SJCRH30 (cell line): Measurements from ENCODE around the gene RWDD4. TPM values are rescaled to one million over a fixed set of nuclear protein-coding genes. Genes with fewer than 3 reads are reported as not detected.

Experiments
- DNase-seq, 2 experiments: peaks; one replicate each; pipeline ENCODE4 v3.0.0-alpha.2; 2015 to 2020
- H3K27ac ChIP-seq: fragments of 250-450 bp; sonication (Bioruptor Pico); 2 replicates; pipeline ENCODE4 v1.5.1; 2020; ENCODE audit warnings: mild to moderate bottlenecking, moderate library complexity
- H3K27me3 ChIP-seq: fragments of 250-450 bp; sonication (Bioruptor Pico); 2 replicates; pipeline ENCODE4 v1.5.1; 2020; ENCODE audit warnings: mild to moderate bottlenecking, moderate library complexity
- H3K36me3 ChIP-seq: fragments of 250-450 bp; sonication (Bioruptor Pico); 2 replicates; pipeline ENCODE4 v1.5.1; 2020; ENCODE audit warnings: mild to moderate bottlenecking, moderate library complexity
- H3K4me1 ChIP-seq: fragments of 250-450 bp; sonication (Bioruptor Pico); 2 replicates; pipeline ENCODE4 v1.5.1; 2020; ENCODE audit warnings: mild to moderate bottlenecking, moderate library complexity
- H3K4me3 ChIP-seq: fragments of 250-450 bp; sonication (Bioruptor Pico); 2 replicates; pipeline ENCODE4 v1.5.1; 2020; ENCODE audit warnings: mild to moderate bottlenecking, moderate library complexity
- H3K9me3 ChIP-seq: fragments of 250-450 bp; sonication (Bioruptor Pico); replicated peaks from 2 replicates; pipeline ENCODE4 v1.5.1; 2020; ENCODE audit warnings: mild to moderate bottlenecking, moderate library complexity
- total RNA-seq: library from RNA; depleted of rRNA; stranded (reverse); fragments of >200 nt; shearing (Covaris generic); gene quantifications from 2 replicates; pipeline ENCODE4 v1.2.3, GENCODE V29; 2014; rRNA removed

Gene RWDD4
- total RNA-seq, 1 experiment from 2014 or later, result 26.3 TPM

GRCh38 chr4:183599690-183600089, 59.3 kb downstream of the RWDD4 start:
- Histone ChIP-seq H3K4me3 (no peak overlapping the region), H3K27me3 (no peaks in the 10 kb centered on the region), H3K36me3 (no peaks in the 10 kb centered on the region), H3K9me3 (no peaks in the 10 kb centered on the region), H3K27ac (no peak overlapping the region), H3K4me1 (no peaks in the 10 kb centered on the region)
- DNase-seq, result no peak

- Histone ChIP-seq H3K27ac (no peak overlapping the region), H3K4me1 (no peaks in the 10 kb centered on the region), H3K4me3 (no peak overlapping the region), H3K27me3 (no peaks in the 10 kb centered on the region), H3K36me3 (no peaks in the 10 kb centered on the region), H3K9me3 (no peaks in the 10 kb centered on the region)
- no peak for DNase-seq
These were observed 59.7 kb downstream of the RWDD4 start for GRCh38 chr4:183599284-183599683.

- no peaks in the 10 kb centered on the region for H3K36me3 ChIP-seq
- no peaks in the 10 kb centered on the region for H3K27me3 ChIP-seq
- no peaks in the 10 kb centered on the region for H3K9me3 ChIP-seq
- H3K27ac ChIP-seq, result no peak overlapping the region
- H3K4me1 ChIP-seq, result no peaks in the 10 kb centered on the region
- H3K4me3 ChIP-seq, result no peak overlapping the region
- DNase-seq, result no peak
These were observed 62.8 kb downstream of the RWDD4 start for GRCh38 chr4:183596067-183596757.

DNA sequence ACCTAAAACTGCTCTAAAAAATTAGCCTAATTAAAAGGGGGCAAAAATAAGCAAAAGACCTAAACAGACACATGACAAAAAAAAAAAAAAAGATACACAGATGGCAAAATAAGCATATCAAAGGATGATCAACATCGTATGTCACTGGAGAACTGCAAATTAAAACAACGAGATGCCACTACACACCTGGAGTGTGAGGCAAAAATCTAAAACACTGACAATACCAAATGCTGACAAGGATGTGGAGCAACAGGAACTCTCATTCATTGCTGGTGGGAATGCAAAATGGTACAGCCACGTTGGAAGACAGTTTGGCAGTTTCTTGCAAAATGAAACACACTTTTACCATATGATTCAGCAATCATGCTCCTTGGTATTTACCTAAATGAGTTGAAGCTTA, 64.2 kb downstream of the RWDD4 start:
- Histone ChIP-seq H3K27me3 (no peaks in the 10 kb centered on the region), H3K9me3 (no peaks in the 10 kb centered on the region)

GRCh38 chr4:183591301-183591700, 67.7 kb downstream of the RWDD4 start:
- Histone ChIP-seq H3K27me3 (no peaks in the 10 kb centered on the region), H3K4me1 (no peaks in the 10 kb centered on the region), H3K9me3 (no peaks in the 10 kb centered on the region), H3K27ac (no peak overlapping the region), H3K36me3 (no peaks in the 10 kb centered on the region), H3K4me3 (no peak overlapping the region)
- no peak for DNase-seq

More for the DNA sequence above, 64.2 kb downstream of the RWDD4 start:
- Histone ChIP-seq H3K4me3 (no peak overlapping the region), H3K4me1 (no peaks in the 10 kb centered on the region), H3K36me3 (no peaks in the 10 kb centered on the region), H3K27ac (no peak overlapping the region)
- DNase-seq, result no peak

Other genes with a start within 250 kb of the RWDD4 start
- gene CDKN2AIP, start 214.5 kb downstream of the RWDD4 start, total RNA-seq, result 19.2 and 19.5 TPM in 2 replicates
- gene ING2, start 154.1 kb downstream of the RWDD4 start, total RNA-seq, result 11.6 and 11.8 TPM in 2 replicates
- gene TRAPPC11, start 108 bp upstream of the RWDD4 start, total RNA-seq, result 22.3 and 23.5 TPM in 2 replicates
- gene STOX2, start 246.1 kb upstream of the RWDD4 start, total RNA-seq, result 5.6 TPM in 2 replicates